Measurements from ENCODE around the gene RAI1.
A peak's percentile ranks its signal among the peaks of the same experiment; 100 is the strongest.

RAI1 gene

GRCh38 chr17:17691468-17692263 lies 10.4 kb downstream of the RAI1 start:
- TF ChIP-seq REST (IDR thresholded peaks at IDR 0.05; ENCODE audit: insufficient read depth in 1 of 2, low read depth in 2 of 2, low read length in 2 of 2) = no peak
- TF ChIP-seq POLR2AphosphoS5 (IDR thresholded peaks at IDR 0.05; ENCODE audit: low read depth, low read length) = no peak
- no peak for TF ChIP-seq SIN3A (IDR thresholded peaks at IDR 0.05; ENCODE audit: borderline replicate concordance, insufficient read depth, low read length)
- no peak for TF ChIP-seq TAF1 (IDR thresholded peaks at IDR 0.05; ENCODE audit: borderline replicate concordance, insufficient read depth, low read length)
- TF ChIP-seq FOXP2 (optimal IDR thresholded peaks at IDR 0.05; ENCODE audit: borderline replicate concordance, extremely low read depth, extremely low read length, insufficient read depth) = no peak

GRCh38 chr17:17692353-17693252 lies 11.3 kb downstream of the RAI1 start:
- no peak for TF ChIP-seq REST (IDR thresholded peaks at IDR 0.05; ENCODE audit: insufficient read depth in 1 of 2, low read depth in 2 of 2, low read length in 2 of 2)
- TF ChIP-seq FOXP2 (optimal IDR thresholded peaks at IDR 0.05; ENCODE audit: borderline replicate concordance, extremely low read depth, extremely low read length, insufficient read depth) = no peak

GRCh38 chr17:17693253-17694168 lies 12.3 kb downstream of the RAI1 start:
- peak; percentile 59; the same call in 1 of the 2 replicates for TF ChIP-seq TAF1 (IDR thresholded peaks at IDR 0.05; ENCODE audit: borderline replicate concordance, insufficient read depth, low read length)
- TF ChIP-seq REST (IDR thresholded peaks at IDR 0.05; ENCODE audit: insufficient read depth in 1 of 2, low read depth in 2 of 2, low read length in 2 of 2) = no peak
- TF ChIP-seq FOXP2 (optimal IDR thresholded peaks at IDR 0.05; ENCODE audit: borderline replicate concordance, extremely low read depth, extremely low read length, insufficient read depth) = peak; percentile 76
- peak; percentile 49; the same call in 1 of the 2 replicates for TF ChIP-seq SIN3A (IDR thresholded peaks at IDR 0.05; ENCODE audit: borderline replicate concordance, insufficient read depth, low read length)
- no peak for TF ChIP-seq POLR2AphosphoS5 (IDR thresholded peaks at IDR 0.05; ENCODE audit: low read depth, low read length)

GRCh38 chr17:17694169-17695081 lies 13.2 kb downstream of the RAI1 start:
- TF ChIP-seq POLR2AphosphoS5 (IDR thresholded peaks at IDR 0.05; ENCODE audit: low read depth, low read length) (peak; percentile 60; the same call in 1 of the 2 replicates), SIN3A (IDR thresholded peaks at IDR 0.05; ENCODE audit: borderline replicate concordance, insufficient read depth, low read length) (no peak), FOXP2 (optimal IDR thresholded peaks at IDR 0.05; ENCODE audit: borderline replicate concordance, extremely low read depth, extremely low read length, insufficient read depth) (no peak), REST (IDR thresholded peaks at IDR 0.05; ENCODE audit: insufficient read depth in 1 of 2, low read depth in 2 of 2, low read length in 2 of 2) (0 out of 4 replicates have a peak, but pooled peaks of 1 of the 2 experiments have one; percentile 34), TAF1 (IDR thresholded peaks at IDR 0.05; ENCODE audit: borderline replicate concordance, insufficient read depth, low read length) (peak; percentile 80; the same call in 1 of the 2 replicates)

Measured in PFSK-1 (cell line).